Gastroesophageal sphincter (tissue), 4 donors: ENCODE results near the gene ATG16L1. TPM values are rescaled to one million over a fixed set of nuclear protein-coding genes. Genes with fewer than 3 reads are reported as not detected.

Source experiments
- ATAC-seq: fragments of 150-250 bp; one replicate; pipeline ENCODE4 v1.9.1; 2016; ENCODE audit warnings: mild to moderate bottlenecking, moderate library complexity
- H3K27ac ChIP-seq, 4 donors: fragments of 200-600 bp; sonication (generic) in 3 of 4; 1 replicate in 3 of 4; 2 replicates in 1 of 4; pipeline ENCODE4 v1.5.1; 2016 to 2019
- H3K27me3 ChIP-seq: fragments of 200-600 bp; sonication (generic); one replicate; pipeline ENCODE4 v1.5.1; 2019
- H3K36me3 ChIP-seq, 2 donors: fragments of 200-600 bp; sonication (generic); one replicate each; pipeline ENCODE4 v1.5.1; 2019; ENCODE audit warnings: control low read depth in 1 of 2
- H3K4me1 ChIP-seq, 3 donors: fragments of 200-600 bp; sonication (generic); 1 replicate in 2 of 3; 2 replicates in 1 of 3; pipeline ENCODE4 v1.5.1; 2016 to 2019; ENCODE audit warnings: control low read depth in 2 of 3
- H3K4me3 ChIP-seq, 2 donors: fragments of 200-600 bp; sonication (generic); one replicate each; pipeline ENCODE4 v1.5.1; 2019; ENCODE audit warnings: mild to moderate bottlenecking in 1 of 2, moderate library complexity in 1 of 2
- H3K9me3 ChIP-seq, 3 donors: fragments of 200-600 bp; sonication (generic); one replicate each; pipeline ENCODE4 v1.5.1; 2017 to 2019; ENCODE audit warnings: control low read depth in 2 of 3
- EP300 ChIP-seq: sonication (generic); formaldehyde crosslinking; IDR thresholded peaks from one replicate; pipeline ENCODE4 v1.6.1; 2017; ENCODE audit warnings: antibody characterized with exemption, mild to moderate bottlenecking
- POLR2A ChIP-seq, 2 donors: fragments of 450-650 bp; IDR thresholded peaks; one replicate each; pipeline ENCODE4 v1.6.1; 2017; ENCODE audit warnings: antibody characterized with exemption in 2 of 2, mild to moderate bottlenecking in 2 of 2, moderate library complexity in 1 of 2
- POLR2AphosphoS5 ChIP-seq: sonication (generic); formaldehyde crosslinking; IDR thresholded peaks from one replicate; pipeline ENCODE4 v1.6.1; 2017; ENCODE audit warnings: antibody characterized with exemption
- WGBS, 2 donors: methylation state at CpG; one replicate each; pipeline ENCODE4 v1.1.5; 2018; ENCODE audit warnings: low coverage in 1 of 2; 5-methylcytosine and 5-hydroxymethylcytosine counted together
- small RNA-seq, 4 donors: library from RNA; depleted of rRNA; stranded (forward); fragments of <200 nt; gene quantifications; one replicate each; pipeline ENCODE3, GENCODE V24; 2016
- total RNA-seq, 4 donors: library from RNA; depleted of rRNA; stranded (reverse); fragments of >200 nt; gene quantifications; one replicate each; pipeline ENCODE4 v1.1.0, GENCODE V29; 2016
- TF ChIP-seq, protein P1 (sequence below), 4 experiments: fragments of 200-600 bp in 2 of 4; fragments of 450-650 bp in 2 of 4; sonication (generic) in 1 of 4; IDR thresholded peaks; one replicate each; pipeline ENCODE4 v1.5.1; 2017 to 2019; ENCODE audit warnings: antibody characterized with exemption in 4 of 4, mild to moderate bottlenecking in 2 of 4, moderate library complexity in 2 of 4

ATG16L1 gene
- total RNA-seq, 4 donors from 2014 or later = 24.0 to 46.1 (median 33.8) TPM

DNA sequence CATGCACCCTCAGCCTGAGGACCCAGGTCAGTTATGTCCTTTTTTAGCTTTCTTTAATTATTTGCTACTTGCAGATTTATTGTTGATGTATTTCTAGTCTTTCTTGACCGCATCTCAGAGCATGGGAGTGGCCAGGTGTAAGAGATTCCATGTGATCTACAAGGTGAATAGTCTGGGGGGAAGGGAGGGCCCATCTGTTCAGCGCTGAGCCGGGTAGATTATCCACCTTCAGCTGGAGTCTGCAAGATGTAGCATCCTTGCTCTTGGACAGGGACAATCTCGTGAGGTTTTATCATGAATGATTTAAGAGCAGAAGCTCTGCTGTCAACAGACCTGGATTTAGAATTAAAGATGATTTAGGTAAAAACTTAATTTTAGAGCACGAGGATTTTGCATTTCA is 90.8 kb downstream of the ATG16L1 start:
- TF ChIP-seq, protein P1, sequence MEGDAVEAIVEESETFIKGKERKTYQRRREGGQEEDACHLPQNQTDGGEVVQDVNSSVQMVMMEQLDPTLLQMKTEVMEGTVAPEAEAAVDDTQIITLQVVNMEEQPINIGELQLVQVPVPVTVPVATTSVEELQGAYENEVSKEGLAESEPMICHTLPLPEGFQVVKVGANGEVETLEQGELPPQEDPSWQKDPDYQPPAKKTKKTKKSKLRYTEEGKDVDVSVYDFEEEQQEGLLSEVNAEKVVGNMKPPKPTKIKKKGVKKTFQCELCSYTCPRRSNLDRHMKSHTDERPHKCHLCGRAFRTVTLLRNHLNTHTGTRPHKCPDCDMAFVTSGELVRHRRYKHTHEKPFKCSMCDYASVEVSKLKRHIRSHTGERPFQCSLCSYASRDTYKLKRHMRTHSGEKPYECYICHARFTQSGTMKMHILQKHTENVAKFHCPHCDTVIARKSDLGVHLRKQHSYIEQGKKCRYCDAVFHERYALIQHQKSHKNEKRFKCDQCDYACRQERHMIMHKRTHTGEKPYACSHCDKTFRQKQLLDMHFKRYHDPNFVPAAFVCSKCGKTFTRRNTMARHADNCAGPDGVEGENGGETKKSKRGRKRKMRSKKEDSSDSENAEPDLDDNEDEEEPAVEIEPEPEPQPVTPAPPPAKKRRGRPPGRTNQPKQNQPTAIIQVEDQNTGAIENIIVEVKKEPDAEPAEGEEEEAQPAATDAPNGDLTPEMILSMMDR (IDR thresholded peaks at IDR 0.05) = no peak
- TF ChIP-seq EP300 (no peak), POLR2A (IDR thresholded peaks at IDR 0.05) (no peak), POLR2AphosphoS5 (no peak)
- H3K27me3 ChIP-seq = no peaks in the 10 kb centered on the region
- no peaks in the 10 kb centered on the region for H3K4me1 ChIP-seq
- no peak for ATAC-seq
- 79 to 91% methylated on average over 3 to 5 of the region's 5 CpGs for WGBS, 2 donors
- no peaks in the 10 kb centered on the region for H3K36me3 ChIP-seq
- H3K27ac ChIP-seq = no peak overlapping the region
- H3K9me3 ChIP-seq = no peaks in the 10 kb centered on the region
- no peak overlapping the region for H3K4me3 ChIP-seq

DNA sequence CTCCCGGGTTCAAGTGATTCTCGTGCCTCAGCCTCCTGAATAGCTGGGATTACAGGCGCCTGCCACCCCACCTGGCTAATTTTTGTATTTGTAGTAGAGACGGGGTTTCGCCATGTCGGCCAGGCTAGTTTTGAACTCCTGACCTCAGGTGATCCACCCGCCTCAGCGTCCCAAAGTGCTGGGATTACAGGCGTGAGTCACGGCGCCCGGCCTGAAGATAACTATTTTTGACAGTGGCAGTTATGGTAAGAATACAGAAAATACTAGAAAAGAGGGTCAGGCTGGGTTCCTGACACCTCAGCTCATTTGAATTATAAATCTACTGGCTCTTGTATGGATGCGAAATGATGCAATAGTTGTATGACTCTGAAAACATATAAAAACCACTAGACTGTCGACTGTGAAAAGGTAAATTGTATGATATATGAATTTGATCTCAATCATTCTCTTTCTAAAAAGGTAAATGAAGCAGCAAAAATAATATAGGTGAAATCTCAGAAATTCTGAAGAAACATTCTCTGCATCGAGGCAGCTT is 91.8 kb downstream of the ATG16L1 start:
- Histone ChIP-seq H3K27me3 (no peaks in the 10 kb centered on the region), H3K27ac (no peak overlapping the region), H3K36me3 (no peaks in the 10 kb centered on the region), H3K4me3 (no peak overlapping the region), H3K9me3 (no peaks in the 10 kb centered on the region), H3K4me1 (no peaks in the 10 kb centered on the region)
- 84 to 89% methylated on average over 3 to 11 of the region's 15 CpGs for WGBS, 2 donors
- no peak for ATAC-seq
- no peak for TF ChIP-seq EP300

Small RNA genes within 50 kb of the gene (small RNA-seq; reads per million reads assigned to genes)
- gene RN7SL32P (0 reads per million in 4 donors), gene SCARNA5 (116 to 240 (median 185) reads per million in 4 donors), gene SCARNA6 (16.9 to 52.7 (median 33.7) reads per million in 4 donors)

Other genes starting within 250 kb of the ATG16L1 start
- gene NGEF, start 238.4 kb upstream of the ATG16L1 start, total RNA-seq = under 1 TPM in 3 of 4 donors, not detected in 1; 0.40 to 0.49 (median 0.46) TPM
- gene NEU2, start 219.0 kb upstream of the ATG16L1 start, total RNA-seq = not detected
- 10 to 100 TPM in 2 of 4 donors, 1 to 10 TPM in 2; 6.5 to 12.4 (median 9.3) TPM for gene INPP5D, start 191.3 kb upstream of the ATG16L1 start, total RNA-seq
- gene SAG, start 56.1 kb downstream of the ATG16L1 start, total RNA-seq = 1 to 10 TPM in 1 of 4 donors, not detected in 3; 1.5 TPM
- gene DGKD, start 102.8 kb downstream of the ATG16L1 start, total RNA-seq = 10 to 100 TPM in 3 of 4 donors, 1 to 10 TPM in 1; 9.1 to 21.9 (median 17.8) TPM